H1 (cell line): Measurements from ENCODE around the gene TUBB2B. TPM values are rescaled to one million over a fixed set of nuclear protein-coding genes. Genes with fewer than 3 reads are reported as not detected.

Source experiments
- CTCF ChIA-PET: fragments of 300-600 bp; sonication (Branson Sonifier 250); formaldehyde crosslinking; loops from one replicate; lab custom pipeline; 2021; ENCODE audit not compliant: partially characterized antibody; lab: Charles Lee
- POLR2A ChIA-PET: fragments of 300-600 bp; sonication (Branson Sonifier 250); formaldehyde crosslinking; loops from one replicate; lab custom pipeline; 2021; ENCODE audit warnings: inconsistent platforms; ENCODE audit not compliant: partially characterized antibody; lab: Charles Lee
- DNase-seq, 2 experiments: peaks; one replicate each; pipeline versions ENCODE4 v3.0.0 to v3.0.0-alpha.2; 2010 to 2022; ENCODE audit warnings: low spot score in 2 of 2, low read depth in 1 of 2, mixed read lengths in 1 of 2
- FAIRE-seq: peaks from 2 replicates; lab custom pipeline; 2011; peaks lifted over from hg19 to GRCh38; lab: Jason Lieb, UNC
- H2AFZ ChIP-seq: 2 replicates; pipeline ENCODE4 v1.8.1; 2012; ENCODE audit warnings: low read length, inconsistent platforms
- H2AK5ac ChIP-seq: 2 replicates; pipeline ENCODE4 v1.6.1; 2013; ENCODE audit warnings: low read depth, low read length
- H2BK120ac ChIP-seq: replicated peaks from 2 replicates; pipeline ENCODE3; 2013; ENCODE audit warnings: low read depth, low read length, inconsistent platforms
- H2BK12ac ChIP-seq: 2 replicates; pipeline ENCODE4 v1.6.1; 2013; ENCODE audit warnings: low read depth, low read length
- H2BK15ac ChIP-seq: 2 replicates; pipeline ENCODE4 v1.6.1; 2013; ENCODE audit warnings: low read length
- H2BK20ac ChIP-seq: 2 replicates; pipeline ENCODE4 v1.6.1; 2013; ENCODE audit warnings: low read length
- H2BK5ac ChIP-seq: 2 replicates; pipeline ENCODE4 v1.6.1; 2013; ENCODE audit warnings: low read depth, low read length
- H3K14ac ChIP-seq: 2 replicates; pipeline ENCODE4 v1.6.1; 2013; ENCODE audit warnings: inconsistent platforms; ENCODE audit not compliant: insufficient read length
- H3K18ac ChIP-seq: 2 replicates; pipeline ENCODE4 v1.6.1; 2013; ENCODE audit warnings: low read length; ENCODE audit errors: extremely low read depth
- H3K23ac ChIP-seq: 2 replicates; pipeline ENCODE4 v1.6.1; 2013; ENCODE audit warnings: inconsistent platforms; ENCODE audit not compliant: insufficient read length
- H3K23me2 ChIP-seq: 2 replicates; pipeline ENCODE4 v1.6.1; 2013; ENCODE audit warnings: low read depth, low read length
- H3K27ac ChIP-seq: 2 replicates; pipeline ENCODE4 v1.6.1; 2011; ENCODE audit warnings: low read depth, low read length, inconsistent platforms
- H3K27me3 ChIP-seq, 4 experiments: replicated peaks in 1 of 4; 1 replicate in 1 of 4; 2 replicates in 3 of 4; pipeline versions ENCODE4 v1.6.1 to v1.8.1; 2011 to 2013; ENCODE audit warnings: low read length in 3 of 4, mild to moderate bottlenecking in 3 of 4, inconsistent platforms in 2 of 4, mixed read lengths in 2 of 4, moderate library complexity in 1 of 4; ENCODE audit not compliant: control insufficient read depth in 3 of 4, insufficient read depth in 3 of 4; ENCODE audit errors: extremely low read depth in 1 of 4
- H3K36me3 ChIP-seq, 4 experiments: 2 replicates each; pipeline versions ENCODE4 v1.6.1 to v1.8.1; 2011 to 2013; ENCODE audit warnings: mild to moderate bottlenecking in 4 of 4, low read length in 3 of 4, moderate library complexity in 2 of 4, control low read depth in 1 of 4, inconsistent platforms in 1 of 4; ENCODE audit not compliant: insufficient read depth in 4 of 4, control insufficient read depth in 2 of 4
- H3K4ac ChIP-seq: replicated peaks from 2 replicates; pipeline ENCODE3; 2013; ENCODE audit warnings: low read length, low read depth, mixed read lengths, inconsistent platforms; ENCODE audit not compliant: insufficient read length
- H3K4me1 ChIP-seq, 4 experiments: replicated peaks in 1 of 4; 1 replicate in 1 of 4; 2 replicates in 3 of 4; pipeline versions ENCODE4 v1.6.1 to v1.8.1; 2011 to 2013; ENCODE audit warnings: low read length in 3 of 4, inconsistent platforms in 2 of 4, mixed read lengths in 1 of 4; ENCODE audit not compliant: insufficient read depth in 4 of 4, control insufficient read depth in 3 of 4
- H3K4me2 ChIP-seq, 2 experiments: 2 replicates each; pipeline versions ENCODE4 v1.6.1 to v1.8.1; 2011 to 2013; ENCODE audit warnings: low read depth in 2 of 2, low read length in 2 of 2, control low read depth in 1 of 2, inconsistent platforms in 1 of 2, mild to moderate bottlenecking in 1 of 2; ENCODE audit not compliant: insufficient read depth in 1 of 2
- H3K4me3 ChIP-seq, 4 experiments: fragments of 200-600, 300-600 bp in 1 of 4; sonication (generic), shearing (Covaris generic), sonication (Bioruptor Twin) in 1 of 4; 2 replicates each; pipeline versions ENCODE4 v1.5.1 to v1.8.1; 2011 to 2016; ENCODE audit warnings: low read length in 4 of 4, low read depth in 3 of 4, control low read depth in 2 of 4, inconsistent platforms in 2 of 4, mild to moderate bottlenecking in 2 of 4, mixed read lengths in 1 of 4, moderate library complexity in 1 of 4; ENCODE audit not compliant: insufficient read depth in 2 of 4; ENCODE audit errors: extremely low read depth in 1 of 4
- H3K56ac ChIP-seq: replicated peaks from 2 replicates; pipeline ENCODE3; 2013; ENCODE audit warnings: low read depth, mild to moderate bottlenecking, mixed read lengths, low read length, inconsistent platforms; ENCODE audit not compliant: insufficient read length
- H3K79me1 ChIP-seq: 2 replicates; pipeline ENCODE4 v1.6.1; 2013; ENCODE audit warnings: low read depth, low read length, control low read depth
- H3K79me2 ChIP-seq, 2 experiments: 2 replicates each; pipeline versions ENCODE4 v1.6.1 to v1.8.1; 2012 to 2013; ENCODE audit warnings: low read length in 2 of 2, mild to moderate bottlenecking in 2 of 2, inconsistent platforms in 1 of 2; ENCODE audit not compliant: insufficient read depth in 2 of 2, control insufficient read depth in 1 of 2
- H3K9ac ChIP-seq, 4 experiments: replicated peaks in 1 of 4; 1 replicate in 1 of 4; 2 replicates in 3 of 4; pipeline versions ENCODE4 v1.6.1 to v1.8.1; 2011 to 2013; ENCODE audit warnings: low read depth in 3 of 4, low read length in 3 of 4, control low read depth in 2 of 4, mild to moderate bottlenecking in 2 of 4, moderate library complexity in 2 of 4, inconsistent platforms in 1 of 4; ENCODE audit errors: extremely low read depth in 1 of 4
- H3K9me3 ChIP-seq, 2 experiments: 2 replicates each; pipeline versions ENCODE4 v1.6.1 to v1.8.1; 2012 to 2013; ENCODE audit warnings: mild to moderate bottlenecking in 2 of 2, moderate library complexity in 2 of 2, control low read depth in 1 of 2, inconsistent platforms in 1 of 2, low read depth in 1 of 2, low read length in 1 of 2, mixed read lengths in 1 of 2; ENCODE audit not compliant: insufficient read depth in 2 of 2
- H4K20me1 ChIP-seq, 2 experiments: replicated peaks in 1 of 2; 2 replicates each; pipeline versions ENCODE3 to v1.8.1; 2011 to 2013; ENCODE audit warnings: inconsistent platforms in 2 of 2, low read length in 2 of 2, mild to moderate bottlenecking in 1 of 2; ENCODE audit not compliant: insufficient read depth in 2 of 2, control insufficient read depth in 1 of 2
- H4K5ac ChIP-seq: 2 replicates; pipeline ENCODE4 v1.6.1; 2013; ENCODE audit warnings: low read length, low read depth, mixed read lengths, inconsistent platforms; ENCODE audit not compliant: insufficient read length
- H4K8ac ChIP-seq: 2 replicates; pipeline ENCODE4 v1.8.0; 2013; ENCODE audit warnings: mild to moderate bottlenecking, moderate library complexity, low read length, inconsistent platforms; ENCODE audit not compliant: insufficient read depth; ENCODE audit errors: extremely low read depth
- H4K91ac ChIP-seq: replicated peaks from 2 replicates; pipeline ENCODE3; 2013; ENCODE audit warnings: low read length, mixed read lengths, inconsistent platforms; ENCODE audit not compliant: insufficient read length
- EP300 ChIP-seq, 2 experiments: IDR thresholded peaks; 1 replicate in 1 of 2; 2 replicates in 1 of 2; pipeline ENCODE4 v1.6.1; 2011 to 2012; ENCODE audit warnings: low read depth in 2 of 2, low read length in 2 of 2, mild to moderate bottlenecking in 2 of 2, borderline replicate concordance in 1 of 2, inconsistent platforms in 1 of 2, moderate library complexity in 1 of 2
- GTF2F1 ChIP-seq: IDR thresholded peaks from 2 replicates; pipeline ENCODE4 v1.6.1; 2012; ENCODE audit warnings: low read depth, low read length, improper control_type of control experiment, borderline replicate concordance
- HDAC2 ChIP-seq, 2 experiments: fragments of 300-600 bp in 1 of 2; sonication (generic) in 1 of 2; IDR thresholded peaks; 2 replicates each; pipeline ENCODE4 v1.6.1; 2011 to 2012; ENCODE audit warnings: low read depth in 2 of 2, low read length in 2 of 2, mild to moderate bottlenecking in 2 of 2, moderate library complexity in 2 of 2, borderline replicate concordance in 1 of 2, inconsistent platforms in 1 of 2
- HDAC6 ChIP-seq: IDR thresholded peaks from one replicate; pipeline ENCODE4 v1.7.1; 2012; ENCODE audit warnings: low read depth, mild to moderate bottlenecking, inconsistent platforms, low read length, moderate library complexity
- JUND ChIP-seq: IDR thresholded peaks from 2 replicates; pipeline ENCODE4 v1.6.1; 2011; ENCODE audit warnings: mild to moderate bottlenecking, improper control_type of control experiment, low read length
- KDM4A ChIP-seq: IDR thresholded peaks from one replicate; pipeline ENCODE4 v1.7.1; 2012; ENCODE audit warnings: low read depth, mild to moderate bottlenecking, moderate library complexity, low read length, inconsistent platforms; ENCODE audit not compliant: severe bottlenecking
- RBBP5 ChIP-seq: IDR thresholded peaks from 2 replicates; pipeline ENCODE4 v1.7.1; 2012; ENCODE audit warnings: low read depth, mild to moderate bottlenecking, inconsistent platforms, low read length, moderate library complexity, borderline replicate concordance
- SIN3A ChIP-seq, 2 experiments: IDR thresholded peaks in 1 of 2; conservative IDR thresholded peaks in 1 of 2; 2 replicates each; pipeline ENCODE4 v1.6.1; 2011 to 2012; ENCODE audit warnings: low read length in 2 of 2, improper control_type of control experiment in 1 of 2, low read depth in 1 of 2, mild to moderate bottlenecking in 1 of 2
- SIRT6 ChIP-seq: IDR thresholded peaks from one replicate; pipeline ENCODE4 v1.7.1; 2012; ENCODE audit warnings: low read length, inconsistent platforms
- SIX5 ChIP-seq: IDR thresholded peaks from 2 replicates; pipeline ENCODE4 v1.6.1; 2011; ENCODE audit warnings: mild to moderate bottlenecking, low read depth, low read length
- SRF ChIP-seq: IDR thresholded peaks from 2 replicates; pipeline ENCODE4 v1.6.1; 2011; ENCODE audit warnings: mild to moderate bottlenecking, low read depth, low read length, moderate library complexity
- USF2 ChIP-seq: IDR thresholded peaks from 2 replicates; pipeline ENCODE4 v1.6.1; 2011; ENCODE audit warnings: low read length, improper control_type of control experiment
- WGBS, 2 experiments: shearing (Covaris generic) in 1 of 2; methylation state at CpG; one replicate each; pipeline versions ENCODE4 v1.1.6 to v1.1.7; 2013 to 2015; ENCODE audit warnings: low lambda C conversion rate in 2 of 2, mixed read lengths in 2 of 2, inconsistent platforms in 1 of 2, low coverage in 1 of 2, missing lambda C conversion rate in 1 of 2; ENCODE audit not compliant: insufficient replicate concordance in 2 of 2, insufficient coverage in 1 of 2, insufficient read length in 1 of 2; ENCODE audit errors: extremely low coverage in 1 of 2, missing lambda C conversion rate in 1 of 2; 5-methylcytosine and 5-hydroxymethylcytosine counted together
- polyA plus RNA-seq, 7 experiments: library from polyadenylated mRNA; depleted of rRNA in 3 of 7; stranded (reverse) in 5 of 7; unstranded in 2 of 7; fragments of >200 nt in 5 of 7; fragments of 200-250 nt in 2 of 7; gene quantifications; 1 replicate in 5 of 7; 2 replicates in 1 of 7; 4 replicates in 1 of 7; pipeline versions ENCODE4 v1.2.1 to v1.2.3, GENCODE V29; 2011 to 2013; ENCODE audit warnings: missing spikeins in 2 of 7, mixed read lengths in 2 of 7
- total RNA-seq: library from RNA; stranded (reverse); fragmentation: NEBNext Ultra II Directional; extraction: Animal tissue kit (Norgen Biotek cat#: 25700); gene quantifications from 2 replicates; pipeline ENCODE4 v1.2.1, GENCODE V29; 2021

TUBB2B gene
- total and polyA plus RNA-seq, 2 of the 8 experiments (the other 6 are each of a cell fraction or from before 2014, with no cell fraction given) = 612 to 722 TPM

- ChIA-PET CTCF (interaction anchor here (0.5 to 0.9 kb wide), 3 partner anchors 11 to 77 kb away, joined by 3 to 4 read pairs (median 3); no protein-coding TSS in a partner anchor), POLR2A (no interaction called here)
- H3K4me3 ChIP-seq = no peak overlapping the region
- no peaks in the 10 kb centered on the region; a peak in 1 of 7 replicates for H3K4me1 ChIP-seq
- WGBS, 2 experiments = 90% methylated on average over 2 of the region's 2 CpGs; no CpG with 5 or more reads in 1 of the 2 experiments
- no peaks in the 10 kb centered on the region for H3K23me2 ChIP-seq
- H3K56ac ChIP-seq = no peak overlapping the region
- no peaks in the 10 kb centered on the region for H3K79me1 ChIP-seq
- H3K79me2 ChIP-seq = no peaks in the 10 kb centered on the region
- H4K8ac ChIP-seq = no peak overlapping the region
- no peak overlapping the region for H4K5ac ChIP-seq
- no peak overlapping the region for H4K91ac ChIP-seq
- H3K23ac ChIP-seq = no peak overlapping the region
- no peaks in the 10 kb centered on the region for H4K20me1 ChIP-seq
- no peak overlapping the region for H2AFZ ChIP-seq
- no peak overlapping the region for H2BK20ac ChIP-seq
- no peak overlapping the region for H3K4me2 ChIP-seq
- no peak overlapping the region for H2BK5ac ChIP-seq
- H2AK5ac ChIP-seq = no peak overlapping the region
- no peak overlapping the region for H3K4ac ChIP-seq
- H3K14ac ChIP-seq = no peak overlapping the region
- H2BK12ac ChIP-seq = no peak overlapping the region
- H3K18ac ChIP-seq = no peak overlapping the region
- no peak overlapping the region for H3K9ac ChIP-seq
- FAIRE-seq (no peak), DNase-seq (no peak)
- no peaks in the 10 kb centered on the region for H3K36me3 ChIP-seq
- H3K9me3 ChIP-seq = no peaks in the 10 kb centered on the region
- no peak overlapping the region for H3K27ac ChIP-seq
- peaks cover 0 to 2% (median 0%) of the 10 kb centered on the region in 4 experiments; a peak in 1 of 7 replicates for H3K27me3 ChIP-seq
- no peak overlapping the region for H2BK120ac ChIP-seq
- H2BK15ac ChIP-seq = no peak overlapping the region
- no peak for TF ChIP-seq SIRT6
- no peak for TF ChIP-seq HDAC6
- no peak for TF ChIP-seq HDAC2 (IDR thresholded peaks at IDR 0.05; ENCODE audit: borderline replicate concordance in 1 of 2, low read depth in 2 of 2, low read length in 2 of 2)
- TF ChIP-seq KDM4A = no peak
- no peak for TF ChIP-seq SRF
- TF ChIP-seq GTF2F1 = no peak
- no peak for TF ChIP-seq SIX5
- TF ChIP-seq EP300 (IDR thresholded peaks at IDR 0.05; ENCODE audit: borderline replicate concordance in 1 of 2, low read depth in 2 of 2, low read length in 2 of 2) = no peak
- no peak for TF ChIP-seq SIN3A (conservative IDR thresholded peaks at IDR 0.05 in 1 of 2, IDR thresholded peaks at IDR 0.05 in 1 of 2; ENCODE audit: low read depth in 1 of 2, low read length in 2 of 2)
- no peak for TF ChIP-seq JUND
- TF ChIP-seq RBBP5 = no peak
- no peak for TF ChIP-seq USF2
Measured at GRCh38 chr6:3181105-3181504, 46.3 kb downstream of the TUBB2B start.
